T-helper 1 cell treated with Interleukin-12 subunit alpha and Interleukin-12 subunit beta and Interleukin-4 antibody, amounts not matched to agents 30 μg/mL and 1 μg/mL, for 36 hours (primary cell): ENCODE data around the gene CCDC102A.

Source experiments
- H3K27ac Mint-ChIP-seq: one replicate; pipeline ENCODE4 v1.8.0; 2021; ENCODE audit warnings: mild to moderate bottlenecking, mixed read lengths
- H3K27me3 Mint-ChIP-seq: one replicate; pipeline ENCODE4 v1.8.0; 2021; ENCODE audit warnings: low read depth, mixed read lengths
- H3K36me3 Mint-ChIP-seq: one replicate; pipeline ENCODE4 v1.8.0; 2021; ENCODE audit warnings: low read depth, mixed read lengths
- H3K4me1 Mint-ChIP-seq: one replicate; pipeline ENCODE4 v1.8.0; 2021; ENCODE audit warnings: low read depth, mixed read lengths
- H3K4me3 Mint-ChIP-seq: one replicate; pipeline ENCODE4 v1.8.0; 2021; ENCODE audit warnings: mild to moderate bottlenecking, moderate library complexity, mixed read lengths
- H3K9me3 Mint-ChIP-seq: one replicate; pipeline ENCODE4 v1.8.0; 2021; ENCODE audit warnings: mixed read lengths

The CCDC102A gene

DNA sequence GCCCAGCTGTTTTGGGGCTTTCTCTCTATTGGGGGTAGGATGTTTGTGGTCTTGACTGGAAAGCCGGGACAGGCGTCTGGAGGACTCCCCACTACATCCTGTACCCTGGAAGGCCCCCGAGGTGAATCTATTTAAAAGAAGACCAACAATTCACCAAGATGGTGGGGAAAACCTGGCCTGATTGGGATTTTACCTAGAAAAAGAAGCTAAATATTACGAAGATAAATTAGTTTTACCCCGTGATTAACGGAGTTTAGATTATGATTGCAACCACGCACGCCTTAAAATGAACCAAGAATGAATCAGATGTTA lies 779 bp upstream of the CCDC102A start:
- H3K4me3 Mint-ChIP-seq, result peak overlapping the region; percentile 80
- no peaks in the 10 kb centered on the region for H3K27me3 Mint-ChIP-seq
- no peaks in the 10 kb centered on the region for H3K9me3 Mint-ChIP-seq
- H3K36me3 Mint-ChIP-seq, result no peaks in the 10 kb centered on the region
- peaks cover 57% of the 10 kb centered on the region for H3K4me1 Mint-ChIP-seq
- H3K27ac Mint-ChIP-seq, result peak overlapping the region; percentile 92

DNA sequence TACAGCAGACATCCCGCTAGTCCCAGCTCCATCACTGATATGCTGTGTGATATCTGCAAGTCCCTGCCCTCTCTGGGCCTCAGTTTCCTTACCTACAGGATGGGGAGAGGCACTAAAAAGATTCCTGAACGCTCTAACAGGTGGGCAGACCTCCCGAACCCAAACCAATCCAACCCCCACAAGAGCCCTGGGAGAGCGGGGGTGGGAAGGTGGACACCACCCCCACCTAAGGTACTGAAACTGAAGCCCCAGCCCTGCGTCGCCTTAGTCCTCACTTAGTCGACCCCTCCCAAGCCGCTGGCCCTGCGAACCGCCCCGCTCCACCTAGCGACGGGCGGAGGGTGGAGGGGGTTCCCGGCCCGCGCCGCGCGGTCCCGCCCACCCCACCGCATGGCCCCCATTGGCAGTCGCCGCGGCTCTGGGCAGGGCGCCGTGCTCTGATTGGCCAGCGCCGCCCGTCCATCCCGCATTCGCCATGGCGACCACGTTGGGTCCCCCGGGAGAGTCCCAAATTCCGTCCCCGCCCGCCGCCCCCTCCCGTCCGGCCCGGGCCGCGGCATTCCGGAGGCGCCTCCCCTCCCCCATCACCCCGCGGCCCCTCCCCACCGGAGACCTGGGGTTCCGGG lies 578 bp downstream of the CCDC102A start:
- Mint-ChIP-seq H3K4me3 (peak overlapping the region; percentile 80), H3K9me3 (no peaks in the 10 kb centered on the region), H3K27ac (peak overlapping the region; percentile 92), H3K27me3 (no peaks in the 10 kb centered on the region), H3K4me1 (peaks cover 64% of the 10 kb centered on the region), H3K36me3 (no peaks in the 10 kb centered on the region)

DNA sequence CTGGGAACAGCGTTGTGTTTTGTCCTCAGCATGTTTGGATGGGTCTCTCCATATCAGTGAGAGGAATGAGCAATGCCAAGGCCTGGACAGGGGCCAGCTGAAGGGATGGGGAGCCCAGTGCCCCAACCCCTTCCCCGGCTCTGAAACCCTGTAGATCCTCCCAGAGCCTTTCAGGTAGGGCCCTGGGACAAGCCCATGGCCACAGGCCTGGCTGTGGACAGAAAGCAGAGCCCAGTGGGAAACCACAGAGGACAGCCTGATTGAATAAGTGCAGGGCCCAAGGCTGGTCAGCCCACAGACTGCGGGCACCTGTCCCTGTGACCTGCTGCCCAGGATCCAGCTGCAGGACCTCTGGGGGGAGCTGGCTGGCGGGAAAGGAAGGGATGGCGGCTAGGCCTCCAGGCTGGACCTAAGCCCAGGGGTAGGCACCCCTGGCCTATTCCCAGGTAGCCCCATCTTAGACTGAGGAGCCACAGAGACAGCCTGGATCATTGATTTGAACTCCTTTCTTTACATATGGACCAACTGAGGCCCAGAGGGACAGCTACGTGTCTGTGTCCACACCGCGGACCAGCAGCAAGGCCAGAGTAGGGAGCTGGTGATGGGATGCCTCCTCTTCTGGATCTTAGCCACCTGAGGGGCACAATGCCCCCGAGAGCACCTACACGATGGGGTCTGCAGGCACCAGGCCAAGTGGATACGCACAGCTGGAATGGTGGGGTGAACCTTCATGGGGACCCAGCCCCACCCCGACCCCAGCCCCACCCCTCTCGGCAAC lies 1.3 kb downstream of the CCDC102A start:
- Mint-ChIP-seq H3K4me3 (peak overlapping the region; percentile 80), H3K9me3 (no peaks in the 10 kb centered on the region), H3K36me3 (no peaks in the 10 kb centered on the region), H3K27me3 (no peaks in the 10 kb centered on the region), H3K27ac (peak overlapping the region; percentile 92), H3K4me1 (peaks cover 72% of the 10 kb centered on the region)

DNA sequence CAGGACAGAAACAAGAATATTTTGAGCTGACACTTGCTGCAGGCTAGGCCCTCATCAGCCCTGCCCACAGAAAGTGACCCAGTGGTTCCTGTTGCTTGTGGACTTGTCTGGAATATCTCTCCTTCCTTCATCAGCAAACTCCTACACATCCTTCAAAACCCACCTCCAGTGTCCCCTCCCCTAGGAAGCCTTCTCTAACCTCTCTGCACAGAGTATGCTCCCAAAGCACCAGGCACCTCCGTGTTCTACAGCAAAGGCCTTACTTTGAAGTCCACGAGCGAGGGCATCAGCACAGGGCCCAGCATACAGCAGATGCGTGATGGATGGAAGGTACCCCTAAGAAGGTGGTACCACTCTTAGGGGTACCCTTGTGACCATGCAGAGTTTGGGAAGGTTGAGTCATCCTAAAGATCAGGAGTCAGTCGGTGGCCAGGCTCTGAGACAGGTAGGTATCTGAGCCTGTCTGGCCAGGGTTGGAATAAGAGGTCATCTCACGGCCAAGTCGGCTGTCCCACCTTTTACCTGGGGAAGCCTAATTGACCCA lies 2.0 kb downstream of the CCDC102A start:
- peak overlapping the region; percentile 55 for H3K4me3 Mint-ChIP-seq
- H3K9me3 Mint-ChIP-seq, result no peaks in the 10 kb centered on the region
- peaks cover 4% of the 10 kb centered on the region for H3K36me3 Mint-ChIP-seq
- peak overlapping the region; percentile 81 for H3K27ac Mint-ChIP-seq
- H3K27me3 Mint-ChIP-seq, result no peaks in the 10 kb centered on the region
- peaks cover 78% of the 10 kb centered on the region for H3K4me1 Mint-ChIP-seq

DNA sequence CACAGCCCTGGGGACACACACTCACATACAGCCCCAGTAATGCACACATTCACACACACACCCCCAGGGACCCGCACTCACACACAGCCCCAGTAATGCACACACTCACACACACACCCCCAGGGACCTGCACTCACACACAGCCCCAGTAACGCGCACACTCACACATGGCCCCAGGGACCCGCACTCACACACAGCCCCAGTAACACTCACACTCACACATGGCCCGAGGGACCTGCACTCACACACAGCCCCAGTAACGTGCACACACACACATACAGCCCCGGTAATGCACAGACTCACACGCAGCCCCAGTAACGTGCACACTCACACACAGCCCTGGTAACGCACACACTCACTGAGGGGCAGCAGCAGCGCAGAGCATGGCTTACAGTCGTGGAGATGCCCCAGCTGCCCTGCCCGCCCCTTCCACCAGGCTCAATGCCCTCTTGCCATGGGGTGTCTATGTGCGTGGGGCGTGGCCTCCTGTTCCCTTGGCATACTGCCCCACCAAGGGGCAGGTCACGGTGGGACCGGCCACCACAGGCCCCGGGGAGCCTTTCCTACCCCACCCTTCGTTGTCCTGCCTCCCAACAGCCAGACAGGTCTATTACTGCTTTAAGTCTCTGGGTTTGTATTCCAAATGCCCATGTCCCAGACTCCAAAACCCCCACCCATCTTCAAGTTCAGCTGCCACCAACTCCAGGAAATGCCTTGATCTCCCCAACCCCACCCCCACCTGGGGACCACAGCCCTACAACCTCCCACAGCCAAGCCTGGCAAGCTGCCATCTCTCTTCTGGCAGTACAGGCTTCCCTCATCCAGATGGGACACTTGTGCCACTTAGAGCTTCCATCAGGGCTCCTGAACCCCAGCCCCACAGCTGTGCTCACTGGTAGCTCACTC lies 2.7 kb downstream of the CCDC102A start:
- peaks cover 73% of the 10 kb centered on the region for H3K4me1 Mint-ChIP-seq
- no peaks in the 10 kb centered on the region for H3K9me3 Mint-ChIP-seq
- H3K27me3 Mint-ChIP-seq, result no peaks in the 10 kb centered on the region
- H3K4me3 Mint-ChIP-seq, result peak overlapping the region; percentile 55
- H3K27ac Mint-ChIP-seq, result peak overlapping the region; percentile 81
- H3K36me3 Mint-ChIP-seq, result peaks cover 4% of the 10 kb centered on the region

DNA sequence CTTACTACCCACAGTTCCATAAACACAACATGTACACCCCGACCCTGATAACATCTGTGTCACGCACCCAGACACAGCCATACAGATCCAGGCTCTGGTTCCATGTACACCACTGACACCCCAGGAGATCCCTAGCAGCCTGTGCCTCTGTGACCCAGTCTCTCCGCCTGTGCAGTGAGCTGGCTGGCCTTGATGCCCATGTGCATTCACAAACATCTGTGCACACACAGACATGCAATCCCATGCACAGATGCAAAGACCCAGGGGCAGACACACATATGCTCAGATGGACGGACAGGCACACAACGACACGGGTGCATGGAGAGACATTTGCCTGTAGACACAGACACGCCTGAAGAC lies 4.1 kb downstream of the CCDC102A start:
- peak overlapping the region; percentile 98 for H3K27ac Mint-ChIP-seq

DNA sequence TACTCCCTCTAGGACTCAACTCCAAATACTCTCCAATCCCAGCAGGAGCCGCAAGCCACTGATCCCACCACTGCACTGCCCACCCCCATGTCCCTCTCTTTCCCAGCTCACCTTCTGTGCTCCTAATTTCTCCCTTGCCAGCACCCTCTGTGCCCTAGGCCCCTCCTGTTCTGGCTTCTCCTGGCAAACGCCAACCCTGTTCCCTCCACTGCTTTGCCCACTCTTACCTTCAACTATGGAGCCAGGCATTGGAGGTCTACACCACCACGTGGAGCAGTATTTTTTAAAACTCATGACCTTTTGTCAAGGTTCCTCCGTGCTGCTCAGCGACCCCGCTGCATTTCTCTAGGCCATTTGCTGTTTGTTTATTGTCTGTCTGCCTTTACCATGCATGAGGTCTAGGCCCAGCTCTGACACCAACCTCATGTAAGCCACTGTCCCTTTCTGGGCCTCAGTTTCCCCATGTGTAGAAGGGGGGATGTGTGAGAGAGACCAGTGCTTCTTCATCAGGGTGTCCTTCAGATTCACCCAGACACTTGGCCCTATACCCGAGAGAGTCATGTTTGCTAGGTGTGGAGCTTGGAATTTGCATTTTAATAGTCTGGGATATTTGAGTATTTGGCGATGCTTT lies 4.6 kb downstream of the CCDC102A start:
- peaks cover 4% of the 10 kb centered on the region for H3K36me3 Mint-ChIP-seq
- H3K27me3 Mint-ChIP-seq, result no peaks in the 10 kb centered on the region
- peak overlapping the region; percentile 72 for H3K4me3 Mint-ChIP-seq

More for the DNA sequence above, 4.1 kb downstream of the CCDC102A start:
- Mint-ChIP-seq H3K4me3 (peak overlapping the region; percentile 6), H3K36me3 (peaks cover 4% of the 10 kb centered on the region), H3K9me3 (no peaks in the 10 kb centered on the region), H3K27me3 (no peaks in the 10 kb centered on the region), H3K4me1 (peaks cover 60% of the 10 kb centered on the region)

DNA sequence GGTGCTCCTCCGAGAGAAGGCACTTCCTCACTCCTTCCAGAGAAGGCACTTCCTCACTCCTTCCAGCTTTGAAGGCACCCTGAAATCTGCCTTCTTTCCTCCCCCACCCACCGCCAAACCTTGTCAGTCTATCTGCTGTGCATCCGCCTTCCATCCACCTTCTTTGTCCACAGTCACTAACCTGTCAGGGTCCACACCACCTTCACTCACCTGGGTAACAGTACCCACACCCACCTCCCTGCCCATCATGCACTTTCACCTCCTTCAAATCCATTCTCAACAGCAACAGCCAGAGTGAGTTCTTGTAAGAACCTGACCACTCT lies 5.2 kb downstream of the CCDC102A start:
- Mint-ChIP-seq H3K4me3 (peak overlapping the region; percentile 72), H3K27ac (peak overlapping the region; percentile 98), H3K9me3 (no peaks in the 10 kb centered on the region), H3K4me1 (peaks cover 55% of the 10 kb centered on the region), H3K36me3 (peaks cover 4% of the 10 kb centered on the region), H3K27me3 (no peaks in the 10 kb centered on the region)

More for the DNA sequence above, 4.6 kb downstream of the CCDC102A start:
- H3K27ac Mint-ChIP-seq, result peak overlapping the region; percentile 98
- no peaks in the 10 kb centered on the region for H3K9me3 Mint-ChIP-seq
- H3K4me1 Mint-ChIP-seq, result peaks cover 55% of the 10 kb centered on the region

DNA sequence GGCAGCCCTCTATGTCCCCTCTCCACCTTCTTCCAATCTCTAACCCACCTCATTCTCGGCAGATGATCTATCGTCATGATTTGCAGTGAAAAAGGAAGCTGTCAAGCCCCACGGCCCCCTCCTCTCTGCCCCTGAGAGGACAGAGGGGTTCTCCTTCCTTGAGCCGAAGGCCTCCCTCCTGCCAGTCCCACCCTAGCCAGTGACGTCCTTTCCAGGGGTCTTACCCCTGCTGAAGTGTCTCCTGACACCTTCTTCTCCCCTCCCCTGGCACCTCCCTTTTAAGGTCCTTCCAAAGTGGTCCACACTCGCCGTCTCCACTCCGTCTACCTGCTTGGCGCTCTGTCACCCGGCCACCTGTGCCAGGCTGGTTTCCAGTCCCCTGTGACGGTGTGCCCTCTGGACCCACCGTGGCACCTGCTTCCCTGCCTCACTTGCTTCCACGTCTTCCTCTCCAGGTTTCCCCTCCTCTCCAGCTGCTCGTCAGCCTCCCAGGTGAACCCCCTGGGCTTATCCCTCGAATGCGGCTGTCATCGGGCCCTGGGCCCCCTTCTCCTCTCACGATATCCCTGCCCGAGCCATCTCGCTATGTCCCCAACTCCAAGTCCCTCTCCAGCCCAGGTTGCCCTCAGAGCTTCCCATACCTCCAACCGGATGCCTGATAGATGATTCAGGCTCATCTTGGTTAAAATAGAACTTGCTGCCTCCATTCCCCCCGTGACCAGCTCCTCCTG lies 5.7 kb downstream of the CCDC102A start:
- H3K36me3 Mint-ChIP-seq, result peaks cover 4% of the 10 kb centered on the region
- H3K27ac Mint-ChIP-seq, result peak overlapping the region; percentile 98
- H3K9me3 Mint-ChIP-seq, result no peaks in the 10 kb centered on the region
- peak overlapping the region; percentile 72 for H3K4me3 Mint-ChIP-seq
- H3K27me3 Mint-ChIP-seq, result no peaks in the 10 kb centered on the region
- H3K4me1 Mint-ChIP-seq, result peaks cover 54% of the 10 kb centered on the region

DNA sequence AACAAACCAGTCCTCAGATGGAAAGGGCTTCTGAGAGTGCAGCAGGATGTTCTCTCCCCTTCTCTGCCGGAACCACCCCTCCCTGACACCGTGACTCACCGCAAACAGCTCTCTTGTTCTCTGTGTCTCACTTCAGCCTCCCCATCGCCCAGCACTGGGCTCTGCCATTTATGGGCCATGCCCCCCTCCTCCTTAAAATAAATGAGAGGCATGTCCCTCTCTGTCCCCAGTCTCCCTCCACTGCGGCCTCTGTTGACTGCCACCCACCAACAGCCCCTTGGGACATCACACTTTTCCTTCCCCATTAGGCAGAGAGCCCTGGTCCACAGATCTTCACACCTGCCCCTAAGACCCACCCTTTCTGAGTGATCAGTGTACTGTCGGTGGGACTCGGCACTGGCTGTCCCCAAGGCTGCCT lies 6.3 kb downstream of the CCDC102A start:
- no peaks in the 10 kb centered on the region for H3K9me3 Mint-ChIP-seq
- peak overlapping the region; percentile 72 for H3K4me3 Mint-ChIP-seq
- H3K36me3 Mint-ChIP-seq, result peaks cover 4% of the 10 kb centered on the region
- H3K27ac Mint-ChIP-seq, result peak overlapping the region; percentile 98
- H3K27me3 Mint-ChIP-seq, result no peaks in the 10 kb centered on the region
- peaks cover 50% of the 10 kb centered on the region for H3K4me1 Mint-ChIP-seq

DNA sequence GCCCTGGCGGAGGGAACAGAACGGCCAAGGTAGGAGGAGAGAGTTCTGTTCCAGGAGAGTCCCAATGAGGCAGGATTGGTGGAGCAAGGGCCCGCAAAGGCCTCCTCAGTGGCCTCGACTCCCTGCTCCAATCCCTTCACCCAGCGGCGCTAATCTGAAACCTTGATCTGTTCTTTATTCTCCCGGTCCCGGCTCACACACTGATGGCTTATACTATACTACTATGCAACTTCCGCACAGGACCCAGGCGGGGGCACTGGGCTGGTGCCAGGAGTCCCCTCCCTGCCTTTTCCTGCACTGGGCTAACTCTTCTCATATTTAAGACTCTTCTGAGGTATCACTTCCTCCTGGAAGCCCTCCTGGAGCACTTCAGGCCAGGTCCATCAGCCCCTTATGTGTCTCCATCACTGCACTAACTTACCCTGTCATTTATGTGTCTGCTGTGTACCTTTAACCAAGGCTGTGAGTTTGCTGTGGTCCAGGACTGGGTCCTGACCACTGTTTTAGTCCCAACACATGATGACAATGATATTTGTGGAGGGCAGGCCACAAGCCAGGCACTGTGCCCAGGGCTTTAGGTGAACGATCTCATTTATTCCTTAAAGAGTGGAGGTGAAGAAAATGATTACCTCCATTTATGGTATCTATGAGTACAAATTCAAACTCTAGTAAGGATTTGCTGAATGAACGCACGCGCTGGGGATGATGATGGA lies 6.8 kb downstream of the CCDC102A start:
- H3K4me3 Mint-ChIP-seq, result peak overlapping the region; percentile 72

DNA sequence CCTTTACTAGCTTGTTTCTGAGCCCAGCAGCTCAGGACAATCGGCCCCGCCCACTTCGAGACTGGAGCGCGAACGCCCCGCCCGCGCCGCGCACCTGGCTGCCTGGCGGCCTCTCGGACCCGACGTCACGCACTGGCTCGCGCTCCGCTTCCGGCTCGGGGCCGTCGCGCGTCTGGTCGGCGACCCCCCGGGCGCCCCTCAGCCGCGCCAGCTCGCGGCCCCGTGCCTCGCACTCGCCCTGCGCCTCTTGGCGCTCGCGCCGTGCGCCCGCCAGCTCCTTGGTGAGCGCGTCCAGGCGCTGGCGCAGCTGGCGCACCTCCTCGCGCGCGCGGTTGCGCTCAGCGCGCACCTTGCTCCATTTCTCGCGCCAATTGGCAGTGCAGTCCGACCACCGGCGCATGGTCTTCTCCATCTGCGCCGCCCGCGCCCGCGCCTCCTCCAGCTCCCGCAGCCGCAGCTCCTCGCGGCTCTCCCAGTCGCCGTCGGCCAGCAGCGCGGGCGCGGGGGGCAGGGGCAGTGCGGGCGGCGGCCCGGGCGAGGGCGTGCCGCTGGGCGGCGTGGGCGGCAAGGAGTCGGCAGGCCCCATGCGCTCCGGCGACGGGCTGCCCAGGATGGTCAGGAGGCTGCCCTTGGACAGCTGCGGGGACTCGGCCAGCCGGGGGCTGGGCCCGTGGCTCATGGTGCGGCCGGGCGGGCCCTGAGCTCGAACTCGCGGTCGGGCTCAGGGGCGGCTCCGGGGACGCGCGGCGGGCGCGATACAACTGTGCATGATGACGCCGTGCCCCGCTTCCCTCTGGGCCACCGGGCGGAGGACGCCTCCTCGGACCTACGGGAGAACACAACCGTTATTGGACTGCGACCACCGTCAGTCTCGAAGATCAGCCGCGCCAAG lies 7.6 kb downstream of the CCDC102A start:
- no peak overlapping the region for H3K27ac Mint-ChIP-seq
- H3K4me3 Mint-ChIP-seq, result no peak overlapping the region
- peaks cover 4% of the 10 kb centered on the region for H3K36me3 Mint-ChIP-seq
- H3K27me3 Mint-ChIP-seq, result no peaks in the 10 kb centered on the region
- peaks cover 37% of the 10 kb centered on the region for H3K4me1 Mint-ChIP-seq
- H3K9me3 Mint-ChIP-seq, result no peaks in the 10 kb centered on the region

More for the DNA sequence above, 6.8 kb downstream of the CCDC102A start:
- H3K4me1 Mint-ChIP-seq, result peaks cover 45% of the 10 kb centered on the region
- peaks cover 4% of the 10 kb centered on the region for H3K36me3 Mint-ChIP-seq
- H3K9me3 Mint-ChIP-seq, result no peaks in the 10 kb centered on the region
- H3K27ac Mint-ChIP-seq, result peak overlapping the region; percentile 98
- H3K27me3 Mint-ChIP-seq, result no peaks in the 10 kb centered on the region
